ENCODE results near the gene DNM3. TPM values are rescaled to one million over a fixed set of nuclear protein-coding genes. Genes with fewer than 3 reads are reported as not detected.

The DNM3 gene
- total and polyA plus RNA-seq, 2 donors (not counting 3 experiments of a cell fraction or from before 2014, with no cell fraction given), result 1.4 to 2.5 TPM

- no peak for DNase-seq (ENCODE audit: low read depth, low spot score)
- no peak for TF ChIP-seq MAX (IDR thresholded peaks at IDR 0.05; ENCODE audit: insufficient read depth, insufficient read length)
- no peak for TF ChIP-seq EZH2 (IDR thresholded peaks at IDR 0.05; ENCODE audit: borderline replicate concordance, low read depth, low read length, severe bottlenecking)
- TF ChIP-seq FOS (IDR thresholded peaks at IDR 0.05; ENCODE audit: borderline replicate concordance, insufficient read depth, low read length), result no peak
- TF ChIP-seq POLR2A (IDR thresholded peaks at IDR 0.05; ENCODE audit: low read depth, low read length), result no peak
- TF ChIP-seq JUN (IDR thresholded peaks at IDR 0.05; ENCODE audit: borderline replicate concordance, insufficient read depth, insufficient read length, low read depth), result no peak
- no peak for TF ChIP-seq MYC (IDR thresholded peaks at IDR 0.05; ENCODE audit: low read depth, low read length)
- no peak for TF ChIP-seq POLR2AphosphoS5 (IDR thresholded peaks at IDR 0.05; ENCODE audit: insufficient read depth, low read depth, low read length)
- TF ChIP-seq CTCF (IDR thresholded peaks at IDR 0.05; ENCODE audit: extremely low read depth in 1 of 2, insufficient read depth in 1 of 2, low read depth in 1 of 2, low read length in 2 of 2), result no peak
- no peak for TF ChIP-seq GATA2 (IDR thresholded peaks at IDR 0.05; ENCODE audit: insufficient read depth, insufficient read length, low read depth, low read length)
- CTCF ChIA-PET, result no interaction called here
Observed at GRCh38 chr1:172377565-172377964, 536.3 kb downstream of the DNM3 start.

More at GRCh38 chr1:172377565-172377964, 536.3 kb downstream of the DNM3 start:
- H3K9me1 ChIP-seq (replicated peaks; ENCODE audit: control insufficient read depth, extremely low read depth, insufficient read depth, low read length), result no peaks in the 10 kb centered on the region
- POLR2A ChIA-PET, result no interaction called here
- no peaks in the 10 kb centered on the region for H3K79me2 ChIP-seq (ENCODE audit: control insufficient read depth, insufficient read depth, low read length)
- BruUV-seq (replicated peaks), result no TSS peak
- H3K36me3 ChIP-seq (ENCODE audit: control insufficient read depth in 2 of 2, extremely low read depth in 1 of 2, insufficient read depth in 2 of 2, low read length in 2 of 2), result no peaks in the 10 kb centered on the region
- no peak overlapping the region for H3K27ac ChIP-seq (ENCODE audit: insufficient read depth, low read depth, low read length)
- intact Hi-C loops (cut with micrococcal nuclease), result no loop called here
- H4K20me1 ChIP-seq (replicated peaks; ENCODE audit: control insufficient read depth, extremely low read depth, insufficient read depth, low read length), result no peaks in the 10 kb centered on the region
- H3K27me3 ChIP-seq (ENCODE audit: control insufficient read depth in 2 of 2, insufficient read depth in 2 of 2, low read length in 2 of 2), result no peaks in the 10 kb centered on the region
- no peaks in the 10 kb centered on the region for H3K9me3 ChIP-seq (replicated peaks; ENCODE audit: control insufficient read depth, insufficient read depth, low read length)
- H2AFZ ChIP-seq (ENCODE audit: low read depth, low read length), result no peak overlapping the region
- H3K4me2 ChIP-seq (ENCODE audit: insufficient read depth, low read length), result no peak overlapping the region
- H3K4me3 ChIP-seq (replicated peaks in 1 of 3; ENCODE audit: insufficient read depth in 1 of 3, low read depth in 1 of 3, low read length in 3 of 3), result no peak overlapping the region
- H3K4me1 ChIP-seq (ENCODE audit: control insufficient read depth, extremely low read depth, insufficient read depth, low read length), result peaks cover 21% of the 10 kb centered on the region
- dilution Hi-C loops (cut with MboI; ENCODE audit: extremely low pct_ligation_motif_present, low sequenced_read_pairs), result no loop called here
- H3K9ac ChIP-seq (replicated peaks; ENCODE audit: extremely low read depth, insufficient read depth, low read length), result no peak overlapping the region
- FAIRE-seq, result no peak
